HG02885 (cell line): ENCODE results near the gene PTPRK.

Experiments used
- ATAC-seq: cut with Tn5 transposase; IDR thresholded peaks from one replicate; pipeline ENCODE4 v1.9.1; 2021; ENCODE audit warnings: mild to moderate bottlenecking; ENCODE audit not compliant: unreplicated experiment, poor library complexity

The PTPRK gene

DNA sequence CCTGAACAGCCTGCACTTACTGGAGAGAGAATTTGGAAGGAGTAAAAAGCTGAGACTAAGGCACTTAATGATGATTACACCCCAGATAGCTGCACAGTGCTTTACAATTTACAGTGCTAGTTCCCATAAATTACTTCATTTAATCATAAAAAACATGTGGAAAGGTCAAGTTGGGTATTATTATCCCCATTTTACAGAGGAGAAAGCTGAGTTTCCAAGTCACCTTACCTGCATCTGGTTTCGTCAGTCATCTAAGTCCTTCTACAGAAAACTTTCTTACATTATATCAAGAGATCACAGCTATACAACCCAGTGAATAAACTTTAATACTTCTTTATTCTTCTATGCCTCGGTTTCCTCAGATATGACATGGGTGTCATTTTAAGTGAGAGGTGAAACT lies 3.3 kb downstream of the PTPRK start:
- ATAC-seq: no peak

GRCh38 chr6:128516514-128516898 lies 3.9 kb downstream of the PTPRK start:
- ATAC-seq: no peak

DNA sequence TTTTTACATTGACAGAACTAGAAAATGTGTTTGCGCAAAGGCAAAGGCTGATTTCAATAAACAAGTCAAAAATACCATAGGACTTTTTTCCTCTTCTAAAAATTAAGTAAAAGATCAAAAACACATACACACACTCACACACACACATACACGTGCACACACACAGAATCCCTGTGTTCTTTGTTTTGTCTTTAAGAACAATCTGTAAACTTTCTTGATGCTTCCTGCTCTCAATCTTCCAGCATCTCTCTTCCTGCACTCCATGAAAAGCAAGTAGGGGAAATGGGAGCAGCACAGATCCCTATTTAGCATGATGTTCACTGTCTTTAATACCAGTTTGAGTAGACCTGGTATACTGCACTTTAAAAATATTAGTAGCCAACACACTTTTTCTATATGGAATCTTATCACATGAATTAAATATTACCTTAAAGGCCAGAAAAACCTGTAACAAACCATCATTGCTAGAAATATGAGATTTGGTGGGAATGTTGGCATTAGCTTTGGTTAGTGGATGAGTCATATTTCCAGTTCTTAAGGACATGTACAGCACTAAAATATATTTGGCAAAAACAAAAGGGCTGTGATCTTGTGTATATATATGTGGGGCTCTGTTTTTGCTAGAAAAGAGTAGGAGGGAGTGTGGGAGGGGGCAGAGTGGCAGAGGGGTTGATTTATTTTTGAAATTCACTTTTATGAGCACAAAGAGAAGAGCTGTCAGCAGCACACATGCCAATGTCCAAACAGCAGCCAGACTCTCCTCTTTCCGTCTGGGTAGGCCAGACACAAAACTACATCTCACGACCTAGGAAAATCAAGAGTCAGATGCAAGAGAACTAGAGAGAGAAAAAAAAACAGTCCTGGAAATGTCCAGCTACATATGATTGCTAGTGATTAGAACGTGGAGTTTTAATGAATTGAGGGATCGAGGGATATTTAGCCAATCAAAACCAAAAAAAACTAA lies 4.6 kb downstream of the PTPRK start:
- ATAC-seq: no peak

- ATAC-seq: no peak
Measured at GRCh38 chr6:128513878-128514277, 6.5 kb downstream of the PTPRK start.

- ATAC-seq: no peak
Measured at GRCh38 chr6:128512296-128512695, 8.1 kb downstream of the PTPRK start.

DNA sequence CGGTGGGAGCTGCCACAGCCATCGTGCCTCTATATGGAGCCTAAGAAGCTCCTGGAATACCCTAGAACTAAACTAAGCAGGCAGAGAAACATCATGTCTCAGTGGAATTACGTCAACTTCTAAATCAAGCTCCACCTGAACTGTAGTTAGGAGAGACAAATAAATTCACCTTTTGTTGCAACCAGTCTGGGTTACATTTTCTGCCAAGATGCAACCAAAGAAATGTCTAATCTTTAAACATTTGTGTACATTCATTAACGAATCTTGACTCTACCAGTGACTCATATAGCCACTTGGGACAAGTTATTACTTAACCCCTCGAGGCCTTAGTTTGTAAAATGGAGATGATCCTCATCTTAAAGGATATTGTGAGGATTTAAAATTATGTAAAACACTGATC lies 8.9 kb downstream of the PTPRK start:
- no peak for ATAC-seq

DNA sequence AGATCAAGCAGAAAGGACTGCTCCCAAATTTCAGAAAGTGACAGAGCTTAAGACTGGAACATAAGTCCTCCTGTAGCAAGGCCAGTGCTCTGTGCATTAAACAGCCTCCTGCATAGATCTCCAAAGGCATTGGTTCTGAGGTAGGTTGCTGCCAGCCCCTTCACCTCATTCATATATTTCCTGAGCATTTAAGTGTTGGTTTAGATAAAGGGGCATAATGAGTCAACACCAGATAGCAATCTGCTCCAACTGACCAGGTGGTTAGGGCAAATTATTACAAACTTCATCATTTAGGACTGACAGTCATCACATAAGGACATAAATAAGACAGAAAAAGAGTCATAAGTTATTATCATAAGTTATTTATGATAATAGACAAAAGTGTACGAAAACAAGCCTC lies 10.7 kb downstream of the PTPRK start:
- no peak for ATAC-seq

GRCh38 chr6:128508588-128509296 lies 11.7 kb downstream of the PTPRK start:
- ATAC-seq: no peak

DNA sequence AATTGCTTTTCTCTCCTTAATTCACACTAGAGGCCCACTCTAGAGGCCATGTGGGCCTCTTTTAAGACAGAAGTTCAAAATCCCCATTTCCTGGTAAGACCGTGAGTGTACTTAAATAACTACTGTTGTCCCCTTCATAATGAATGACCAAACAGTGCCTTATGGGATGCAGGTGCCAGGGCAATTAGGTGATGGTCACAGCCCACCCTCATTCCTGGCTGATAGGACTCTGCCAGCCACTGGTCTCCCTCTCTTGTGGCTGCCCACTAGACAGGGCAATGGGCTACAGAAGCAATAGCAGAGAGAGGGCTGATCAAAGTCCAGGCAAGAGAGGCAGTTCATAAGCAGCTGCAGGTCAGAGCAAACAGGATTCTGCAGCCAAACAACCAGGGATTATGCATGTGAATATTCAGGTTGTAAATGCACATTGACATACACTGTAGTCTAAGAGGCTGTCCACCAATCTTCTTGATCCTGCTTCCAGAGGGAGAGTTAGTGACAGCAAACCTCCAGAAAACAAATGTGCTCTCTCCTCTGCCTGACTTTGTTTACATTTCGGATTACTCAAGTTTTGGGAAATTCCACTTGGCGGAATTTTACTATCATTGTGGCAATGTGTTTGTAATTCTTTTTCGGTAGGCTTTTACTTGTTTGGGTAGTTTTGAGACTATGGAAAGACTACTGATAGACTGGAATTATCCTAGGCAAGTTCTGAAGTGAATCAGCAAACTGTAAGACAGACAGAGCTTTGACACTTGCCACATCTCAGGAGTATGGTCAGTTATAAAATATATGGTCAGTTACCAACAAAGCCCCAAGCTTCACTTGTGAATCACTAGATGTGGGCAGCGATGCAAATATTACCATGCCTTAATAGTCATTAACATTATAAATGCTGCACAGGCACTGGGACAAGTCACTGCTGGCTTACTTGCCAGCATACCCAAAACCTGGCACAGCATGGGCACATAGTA lies 12.8 kb downstream of the PTPRK start:
- no peak for ATAC-seq

DNA sequence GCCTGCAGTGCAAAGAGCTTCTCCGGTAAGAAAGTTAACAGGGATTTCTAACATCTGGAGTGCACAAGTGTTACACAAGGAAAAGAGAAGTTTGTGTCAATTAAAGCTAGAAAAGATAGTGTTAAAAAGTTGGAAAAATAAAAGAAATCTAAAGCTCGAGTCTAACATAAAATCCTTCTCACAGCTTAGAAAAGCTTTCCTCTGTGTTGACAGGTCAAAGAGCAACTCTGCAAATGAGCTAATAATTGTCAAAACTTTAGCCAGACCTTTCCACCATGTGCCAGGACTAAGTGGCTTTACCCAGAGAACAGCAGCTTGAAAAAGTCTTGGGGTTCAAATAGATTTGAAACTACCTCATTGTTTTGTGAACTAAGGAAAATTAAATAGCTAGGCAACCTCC lies 14.8 kb downstream of the PTPRK start:
- no peak for ATAC-seq

- ATAC-seq: no peak
Measured at GRCh38 chr6:128504003-128504654, 16.3 kb downstream of the PTPRK start.

DNA sequence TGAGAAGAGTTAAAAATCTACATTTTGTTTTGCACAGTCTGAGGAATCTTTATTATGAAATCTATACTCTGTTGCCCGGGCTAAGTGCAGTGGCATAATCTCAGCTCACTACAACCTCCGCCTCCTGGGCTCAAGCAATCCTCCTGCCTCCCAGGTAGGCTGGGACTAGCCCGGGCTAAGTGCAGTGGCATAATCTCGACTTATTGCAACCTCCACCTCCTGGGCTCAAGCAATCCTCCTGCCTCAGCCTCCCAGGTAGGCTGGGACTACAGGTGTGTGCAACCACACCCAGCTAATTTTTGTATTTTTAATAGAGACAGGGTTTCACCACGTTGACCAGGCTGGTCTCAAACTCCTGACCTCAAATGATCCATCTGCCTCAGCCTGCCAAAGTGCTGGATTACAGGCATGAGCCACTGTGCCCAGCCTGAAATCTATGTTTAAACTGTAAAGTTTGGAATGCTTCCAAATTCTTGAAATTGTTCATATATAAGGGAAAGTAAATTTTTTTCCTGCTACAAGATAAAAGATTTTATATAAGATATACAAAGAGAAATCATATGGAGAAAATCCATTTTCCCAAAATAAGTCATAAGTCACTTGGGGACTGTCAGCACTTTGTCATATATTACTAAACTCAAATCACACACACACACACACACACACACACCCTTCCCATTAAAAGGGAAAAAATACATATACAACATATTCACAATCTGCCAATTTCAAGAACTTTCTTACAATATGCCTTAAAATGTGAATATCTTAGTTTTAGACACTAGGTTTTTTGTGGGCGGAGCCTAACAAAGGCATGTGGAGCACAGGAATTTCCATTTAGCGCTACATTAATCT lies 19.4 kb downstream of the PTPRK start:
- ATAC-seq: no peak

DNA sequence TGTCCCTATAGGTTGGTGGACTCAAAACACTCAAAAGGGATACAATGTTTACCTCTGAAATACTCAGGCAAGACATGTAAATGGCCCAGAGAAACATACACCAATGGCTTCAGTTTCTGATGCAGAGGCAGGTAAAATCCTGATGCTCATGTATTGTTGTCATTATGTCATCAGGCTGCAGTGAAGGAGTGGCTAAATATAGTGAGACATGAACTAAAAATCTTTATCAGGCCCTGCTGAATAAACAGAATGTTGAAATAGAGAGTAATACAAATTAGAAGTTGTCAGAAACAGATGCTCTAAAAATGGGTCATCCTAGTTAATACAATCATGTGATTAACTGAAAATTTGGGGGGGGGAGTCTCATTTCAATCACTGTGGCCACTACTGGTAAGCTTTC lies 20.4 kb downstream of the PTPRK start:
- ATAC-seq: no peak

- ATAC-seq: no peak
Measured at GRCh38 chr6:128499079-128499731, 21.2 kb downstream of the PTPRK start.

GRCh38 chr6:128498234-128498633 lies 22.2 kb downstream of the PTPRK start:
- ATAC-seq: no peak

DNA sequence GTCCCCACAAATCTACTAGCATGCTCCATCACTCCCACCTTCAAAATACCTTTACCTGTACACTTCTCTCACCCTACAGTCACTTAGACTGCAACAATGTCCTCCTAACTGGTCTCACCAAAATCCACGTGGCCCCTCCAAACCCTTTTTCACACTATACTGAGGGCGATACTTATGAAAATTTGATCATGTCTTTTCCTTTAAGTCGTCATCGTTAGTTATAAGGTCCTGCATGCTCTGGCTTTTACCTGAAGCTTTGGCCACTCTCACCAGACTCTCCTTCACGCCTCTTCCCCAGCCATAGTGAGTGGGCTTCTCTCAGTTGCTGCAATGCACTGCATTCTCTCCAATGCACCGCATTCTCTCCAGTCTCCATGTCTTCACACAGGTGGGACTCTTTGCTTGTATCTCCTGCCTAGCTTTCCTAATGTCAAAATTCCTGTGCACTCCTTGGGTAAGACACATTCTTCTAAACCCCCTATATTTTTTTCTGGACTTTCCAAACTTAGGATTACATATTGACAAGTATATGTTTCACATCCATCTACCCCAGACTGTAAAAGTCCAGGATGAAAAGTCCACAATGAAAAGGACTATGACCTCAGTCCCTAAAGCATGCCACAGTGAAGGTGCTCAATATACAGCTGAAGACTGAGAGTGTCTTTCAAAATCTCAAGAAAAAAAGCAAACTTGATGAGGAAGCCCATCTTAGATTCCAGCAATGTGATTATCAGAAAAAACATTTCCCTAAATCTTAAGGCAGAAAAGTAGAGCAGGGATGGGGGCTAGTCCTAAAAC lies 24.7 kb downstream of the PTPRK start:
- no peak for ATAC-seq

GRCh38 chr6:128494440-128494839 lies 26.0 kb downstream of the PTPRK start:
- ATAC-seq: no peak

DNA sequence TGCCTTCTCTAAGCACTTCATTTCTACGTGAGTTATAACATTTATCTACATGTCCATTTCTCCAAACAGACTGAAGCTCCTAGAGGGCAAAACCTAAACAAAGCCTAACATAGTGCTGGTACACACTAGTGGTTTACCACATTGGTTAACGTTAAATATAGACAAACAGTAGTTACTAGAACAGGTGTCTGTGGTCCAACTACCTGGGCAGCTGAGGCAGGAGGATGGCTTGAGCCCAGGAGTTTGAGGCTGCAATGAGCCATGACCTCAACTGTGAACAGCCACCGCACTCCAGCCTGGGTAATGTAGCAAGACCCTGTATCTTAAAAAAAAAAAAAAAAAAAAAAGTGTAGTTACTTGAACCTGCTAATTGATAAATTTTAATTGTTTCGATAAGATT lies 26.5 kb downstream of the PTPRK start:
- ATAC-seq: no peak
